Adrenal gland (tissue), 5 donors: ENCODE results near the gene ST8SIA4.

Experiments
- CTCF ChIP-seq, 6 experiments: fragments of 450-650 bp in 4 of 6; fragments of 200-600 bp in 2 of 6; sonication (generic) in 1 of 6; IDR thresholded peaks; 1 replicate in 5 of 6; 2 replicates in 1 of 6; pipeline versions ENCODE4 v1.5.1 to v1.8.0; 2016 to 2021; ENCODE audit warnings: antibody characterized with exemption in 6 of 6, mild to moderate bottlenecking in 2 of 6, moderate library complexity in 1 of 6
- POLR2A ChIP-seq, 2 donors: fragments of 450-650 bp; IDR thresholded peaks; one replicate each; pipeline ENCODE4 v1.6.1; 2017; ENCODE audit warnings: antibody characterized with exemption in 2 of 2, mild to moderate bottlenecking in 2 of 2, moderate library complexity in 1 of 2
- donor health status: DM: no; HTN: no; CAD: no.

DNA sequence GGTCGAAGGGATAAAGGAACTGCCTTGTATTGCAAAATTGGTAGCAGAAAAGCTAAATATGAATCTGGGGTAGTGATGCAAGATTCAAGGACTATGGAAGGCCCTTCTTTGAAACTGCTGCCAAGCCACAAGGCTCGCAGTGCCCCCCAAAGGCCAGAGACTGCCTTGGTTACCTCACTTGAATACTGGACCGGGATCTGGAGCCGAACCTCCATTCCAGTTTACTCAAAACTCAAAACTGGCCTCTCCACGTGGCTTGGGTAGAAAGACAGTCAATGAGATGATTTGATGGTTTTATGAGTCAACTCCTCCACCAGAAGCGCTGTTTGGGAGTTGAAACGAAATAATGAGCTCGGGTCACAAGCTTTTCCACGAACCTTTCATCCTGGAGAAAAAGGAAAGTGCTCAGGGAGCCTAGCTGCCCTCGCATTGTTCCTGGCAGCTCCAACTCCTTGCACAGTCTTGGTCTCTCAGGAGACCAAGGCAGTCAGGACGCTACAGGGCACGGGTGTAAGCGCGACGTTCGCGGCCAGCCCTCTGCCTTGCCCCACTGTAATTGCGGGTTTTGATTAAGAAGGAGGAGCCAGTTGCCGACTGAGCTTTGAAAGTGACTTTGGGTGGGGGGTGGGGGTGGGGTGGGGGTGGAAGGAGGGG is 2.8 kb downstream of the ST8SIA4 start:
- no peak for TF ChIP-seq CTCF (IDR thresholded peaks at IDR 0.05)
- TF ChIP-seq POLR2A (IDR thresholded peaks at IDR 0.05) = no peak
